Glutamatergic neuron (in vitro differentiated cells): Measurements from ENCODE around the gene CLDN5. TPM values are rescaled to one million over a fixed set of nuclear protein-coding genes. Genes with fewer than 3 reads are reported as not detected.

ENCODE experiments used
- DNase-seq: peaks from one replicate; pipeline ENCODE4 v3.0.0; 2022
- H3K27ac Mint-ChIP-seq: one replicate; pipeline ENCODE4 v1.8.0; 2020; ENCODE audit warnings: mild to moderate bottlenecking, mixed read lengths, inconsistent platforms; ENCODE audit not compliant: unreplicated experiment
- H3K27me3 Mint-ChIP-seq: one replicate; pipeline ENCODE4 v1.8.0; 2020; ENCODE audit warnings: mild to moderate bottlenecking, moderate library complexity, mixed read lengths, inconsistent platforms; ENCODE audit not compliant: unreplicated experiment
- H3K36me3 Mint-ChIP-seq: one replicate; pipeline ENCODE4 v1.8.0; 2020; ENCODE audit warnings: mild to moderate bottlenecking, mixed read lengths, inconsistent platforms; ENCODE audit not compliant: unreplicated experiment
- H3K4me1 Mint-ChIP-seq: one replicate; pipeline ENCODE4 v1.8.0; 2020; ENCODE audit warnings: mild to moderate bottlenecking, low read depth, mixed read lengths, inconsistent platforms; ENCODE audit not compliant: unreplicated experiment
- H3K4me3 Mint-ChIP-seq: one replicate; pipeline ENCODE4 v1.8.0; 2020; ENCODE audit warnings: mild to moderate bottlenecking, mixed read lengths, inconsistent platforms; ENCODE audit not compliant: unreplicated experiment
- H3K9me3 Mint-ChIP-seq: one replicate; pipeline ENCODE4 v1.8.0; 2020; ENCODE audit warnings: mild to moderate bottlenecking, moderate library complexity, mixed read lengths, inconsistent platforms; ENCODE audit not compliant: unreplicated experiment
- CTCF ChIP-seq: fragments of 200-600 bp; sonication (generic); IDR thresholded peaks from one replicate; pipeline ENCODE4 v1.5.0; 2021; ENCODE audit not compliant: partially characterized antibody, unreplicated experiment
- total RNA-seq: library from RNA; stranded (reverse); fragmentation: NEBNext Ultra II Directional; extraction: Animal tissue kit (Norgen Biotek cat#: 25700); gene quantifications from one replicate; pipeline ENCODE4 v1.2.1, GENCODE V29; 2021; ENCODE audit not compliant: unreplicated experiment

The CLDN5 gene
- total RNA-seq, 1 donor from 2014 or later, result 7.4 TPM

GRCh38 chr22:19479355-19480172 lies 44.6 kb downstream of the CLDN5 start, which contains the start of gene CDC45:
Gene CDC45 (plus strand): TSS chr22:19479920. CDS start chr22:19479969, 49 bp downstream.
- Mint-ChIP-seq H3K27ac (peak within 1 kb of the TSS; percentile 99), H3K36me3 (no peaks in the 10 kb centered on the region), H3K4me1 (peaks cover 8% of the 10 kb centered on the region), H3K4me3 (peak within 1 kb of the TSS; percentile 94), H3K27me3 (peaks cover 2% of the 10 kb centered on the region), H3K9me3 (peaks cover 4% of the 10 kb centered on the region)
- peak; percentile 90 for DNase-seq
- no peak for TF ChIP-seq CTCF

- peaks cover 8% of the 10 kb centered on the region for H3K4me1 Mint-ChIP-seq
- DNase-seq, result peak; percentile 79
- H3K27ac Mint-ChIP-seq, result peak within 1 kb of the TSS; percentile 99
- H3K27me3 Mint-ChIP-seq, result peaks cover 2% of the 10 kb centered on the region
- H3K4me3 Mint-ChIP-seq, result peak within 1 kb of the TSS; percentile 94
- H3K36me3 Mint-ChIP-seq, result no peaks in the 10 kb centered on the region
- peaks cover 4% of the 10 kb centered on the region for H3K9me3 Mint-ChIP-seq
- TF ChIP-seq CTCF, result no peak
Observed at GRCh38 chr22:19478901-19479354, 45.3 kb downstream of the CLDN5 start, which contains the start of gene UFD1. Gene UFD1 (minus strand): TSS chr22:19479193. CDS start chr22:19479085, 108 bp downstream.

- Mint-ChIP-seq H3K27ac (no peak overlapping the region), H3K4me1 (peaks cover 8% of the 10 kb centered on the region), H3K36me3 (no peaks in the 10 kb centered on the region), H3K27me3 (peaks cover 2% of the 10 kb centered on the region), H3K4me3 (peak overlapping the region; percentile 71), H3K9me3 (peaks cover 4% of the 10 kb centered on the region)
- TF ChIP-seq CTCF, result no peak
- no peak for DNase-seq
Observed at GRCh38 chr22:19478045-19478900, 45.9 kb downstream of the CLDN5 start.

- Mint-ChIP-seq H3K4me1 (peaks cover 8% of the 10 kb centered on the region), H3K27me3 (peaks cover 2% of the 10 kb centered on the region), H3K9me3 (peaks cover 4% of the 10 kb centered on the region), H3K4me3 (peak overlapping the region; percentile 71), H3K27ac (no peak overlapping the region), H3K36me3 (no peaks in the 10 kb centered on the region)
- DNase-seq, result no peak
- no peak for TF ChIP-seq CTCF
Observed at GRCh38 chr22:19477321-19478044, 46.7 kb downstream of the CLDN5 start.
